IMR-90 (cell line): Measurements from ENCODE around the gene TWIST2. TPM values are rescaled to one million over a fixed set of nuclear protein-coding genes. Genes with fewer than 3 reads are reported as not detected.
A peak's percentile ranks its signal among the peaks of the same experiment; 100 is the strongest.

Experiments
- ATAC-seq: fragments of 200-7000 bp; cut with Tn5 transposase; 2 replicates; pipeline ENCODE4 v1.9.1; 2020; ENCODE audit warnings: low read depth, mild to moderate bottlenecking, moderate library complexity
- BruUV-seq: library from RNA; stranded (reverse); fragments of 400-500 nt; replicated peaks from 2 replicates; lab custom pipeline; 2021; lab: Mats Ljungman, UMichigan
- CTCF ChIA-PET: fragments of 300-600 bp; formaldehyde crosslinking; extraction: SDS; loops from one replicate; lab custom pipeline; 2021; ENCODE audit warnings: antibody characterized with exemption; lab: Yijun Ruan, JAX
- POLR2A ChIA-PET: fragments of 300-600 bp; sonication (Branson Sonifier 250); formaldehyde crosslinking; loops from one replicate; lab custom pipeline; 2022; ENCODE audit warnings: antibody characterized with exemption; ENCODE audit not compliant: unreplicated experiment; lab: Charles Lee
- DNase-seq: peaks from one replicate; pipeline ENCODE4 v3.0.0; 2013
- H2AFZ ChIP-seq: replicated peaks from 2 replicates; pipeline ENCODE3; 2013; ENCODE audit warnings: low read length, mild to moderate bottlenecking; ENCODE audit not compliant: poor library complexity
- H2AK5ac ChIP-seq: 2 replicates; pipeline ENCODE4 v1.6.1; 2013; ENCODE audit warnings: low read depth, low read length, inconsistent platforms
- H2AK9ac ChIP-seq: replicated peaks from 2 replicates; pipeline ENCODE3; 2013; ENCODE audit warnings: mild to moderate bottlenecking, low read depth, low read length, moderate library complexity; ENCODE audit not compliant: poor library complexity
- H2BK120ac ChIP-seq: 2 replicates; pipeline ENCODE4 v1.6.1; 2013; ENCODE audit warnings: low read depth, low read length, inconsistent platforms
- H2BK15ac ChIP-seq: 3 replicates; pipeline ENCODE4 v1.6.1; 2013; ENCODE audit warnings: low read depth, low read length, inconsistent platforms
- H2BK20ac ChIP-seq: 2 replicates; pipeline ENCODE4 v1.6.1; 2013; ENCODE audit warnings: low read depth, mild to moderate bottlenecking, inconsistent platforms, low read length, moderate library complexity
- H2BK5ac ChIP-seq: 2 replicates; pipeline ENCODE4 v1.6.1; 2013; ENCODE audit warnings: mild to moderate bottlenecking, low read depth, low read length, inconsistent platforms; ENCODE audit not compliant: poor library complexity, severe bottlenecking
- H3K14ac ChIP-seq: replicated peaks from 2 replicates; pipeline ENCODE4 v1.6.1; 2013; ENCODE audit warnings: low read depth, low read length, inconsistent platforms
- H3K18ac ChIP-seq: 2 replicates; pipeline ENCODE4 v1.6.1; 2013; ENCODE audit warnings: low read depth, low read length, control low read depth
- H3K23ac ChIP-seq: 2 replicates; pipeline ENCODE4 v1.6.1; 2013; ENCODE audit warnings: low read depth, low read length, inconsistent platforms
- H3K27ac ChIP-seq: 2 replicates; pipeline ENCODE4 v1.5.1; 2013; ENCODE audit warnings: mild to moderate bottlenecking, control low read depth, low read length; ENCODE audit not compliant: insufficient read depth
- H3K27me3 ChIP-seq: 2 replicates; pipeline ENCODE4 v1.6.1; 2013; ENCODE audit warnings: low read length; ENCODE audit not compliant: control insufficient read depth, insufficient read depth
- H3K36me3 ChIP-seq: 2 replicates; pipeline ENCODE4 v1.6.1; 2013; ENCODE audit warnings: low read length, mixed read lengths; ENCODE audit not compliant: control insufficient read depth, insufficient read depth
- H3K4ac ChIP-seq: 2 replicates; pipeline ENCODE4 v1.6.1; 2013; ENCODE audit warnings: low read depth, low read length, inconsistent platforms
- H3K4me1 ChIP-seq: 2 replicates; pipeline ENCODE4 v1.6.1; 2013; ENCODE audit warnings: low read length, mixed read lengths; ENCODE audit not compliant: control insufficient read depth, insufficient read depth
- H3K4me2 ChIP-seq: 2 replicates; pipeline ENCODE4 v1.6.1; 2013; ENCODE audit warnings: low read depth, mild to moderate bottlenecking, control low read depth, low read length, moderate library complexity
- H3K4me3 ChIP-seq: 2 replicates; pipeline ENCODE4 v1.5.1; 2013; ENCODE audit warnings: low read depth, mild to moderate bottlenecking, control low read depth, low read length, moderate library complexity; ENCODE audit not compliant: insufficient read depth
- H3K56ac ChIP-seq: 2 replicates; pipeline ENCODE4 v1.6.1; 2013; ENCODE audit warnings: low read length, inconsistent platforms; ENCODE audit not compliant: insufficient read depth; ENCODE audit errors: extremely low read depth
- H3K79me1 ChIP-seq, 2 experiments: 2 replicates each; pipeline ENCODE4 v1.6.1; 2013; ENCODE audit warnings: low read length in 2 of 2, inconsistent platforms in 1 of 2, low read depth in 1 of 2
- H3K9ac ChIP-seq: 2 replicates; pipeline ENCODE4 v1.6.1; 2013; ENCODE audit warnings: low read depth, low read length, control low read depth
- H3K9me1 ChIP-seq: 2 replicates; pipeline ENCODE4 v1.6.1; 2013; ENCODE audit warnings: low read length, inconsistent platforms; ENCODE audit not compliant: insufficient read depth
- H3K9me3 ChIP-seq: 2 replicates; pipeline ENCODE4 v1.6.1; 2013; ENCODE audit warnings: low read length; ENCODE audit not compliant: control insufficient read depth, insufficient read depth
- H4K20me1 ChIP-seq: 2 replicates; pipeline ENCODE4 v1.6.1; 2013; ENCODE audit warnings: low read length, inconsistent platforms; ENCODE audit not compliant: insufficient read depth
- H4K5ac ChIP-seq: 2 replicates; pipeline ENCODE4 v1.6.1; 2013; ENCODE audit warnings: mild to moderate bottlenecking, low read depth, low read length, control low read depth
- H4K8ac ChIP-seq, 2 experiments: 2 replicates each; pipeline ENCODE4 v1.6.1; 2013; ENCODE audit warnings: low read depth in 2 of 2, low read length in 2 of 2, control low read depth in 1 of 2, inconsistent platforms in 1 of 2
- H4K91ac ChIP-seq: 2 replicates; pipeline ENCODE4 v1.6.1; 2013; ENCODE audit warnings: low read depth, low read length, inconsistent platforms; ENCODE audit not compliant: insufficient read depth
- CHD1 ChIP-seq: IDR thresholded peaks from 2 replicates; pipeline ENCODE4 v1.6.1; 2012; ENCODE audit warnings: low read depth, low read length, improper control_type of control experiment
- CTCF ChIP-seq: conservative IDR thresholded peaks from 2 replicates; pipeline ENCODE4 v1.5.1; 2012; ENCODE audit warnings: mild to moderate bottlenecking, low read depth, low read length, improper control_type of control experiment
- MAFK ChIP-seq: IDR thresholded peaks from 2 replicates; pipeline ENCODE4 v1.6.1; 2012; ENCODE audit warnings: low read depth, low read length, improper control_type of control experiment
- NFE2L2 ChIP-seq: fragments of 150-350 bp; IDR thresholded peaks from 2 replicates; pipeline ENCODE4 v1.6.1; 2016; ENCODE audit warnings: low read depth, mild to moderate bottlenecking, low read length
- RAD21 ChIP-seq: IDR thresholded peaks from 2 replicates; pipeline ENCODE4 v1.6.1; 2012; ENCODE audit warnings: low read length, improper control_type of control experiment
- RCOR1 ChIP-seq: IDR thresholded peaks from 2 replicates; pipeline ENCODE4 v1.6.1; 2012; ENCODE audit warnings: mild to moderate bottlenecking, low read length, improper control_type of control experiment; ENCODE audit not compliant: insufficient replicate concordance
- SMC3 ChIP-seq: fragments of 150-350 bp; IDR thresholded peaks from 2 replicates; pipeline ENCODE4 v1.6.1; 2016; ENCODE audit warnings: low read depth, mild to moderate bottlenecking, antibody characterized with exemption, low read length, moderate library complexity
- WGBS, 2 experiments: methylation state at CpG; one replicate each; pipeline versions ENCODE4 v1.1.5 to v1.1.7; 2013; ENCODE audit warnings: missing lambda C conversion rate in 2 of 2; ENCODE audit not compliant: insufficient read length in 1 of 2; ENCODE audit errors: extremely low coverage in 2 of 2; 5-methylcytosine and 5-hydroxymethylcytosine counted together
- dilution Hi-C: fragments of 300-500 bp; cut with HindIII; formaldehyde crosslinking; loops from one replicate; pipeline ENCODE4 v1.14.3; 2018; ENCODE audit warnings: low sequenced_read_pairs; ENCODE audit not compliant: unreplicated experiment
- in situ Hi-C: fragments of 300-500 bp; cut with MboI; formaldehyde crosslinking; loops from 3 replicates; pipeline ENCODE4 v1.14.3; 2019; ENCODE audit warnings: low sequenced_read_pairs, inconsistent platforms, mixed read lengths
- intact Hi-C: fragments of 100-400 bp; cut with micrococcal nuclease; formaldehyde crosslinking; loops from 2 replicates; pipeline ENCODE4 v1.10.0; 2022
- polyA plus RNA-seq, 3 experiments: library from polyadenylated mRNA; depleted of rRNA; stranded (reverse); fragments of >200 nt; gene quantifications; 2 replicates each; pipeline ENCODE4 v1.2.3, GENCODE V29; 2012; ENCODE audit warnings: low replicate concordance in 1 of 3
- total RNA-seq: library from RNA; depleted of rRNA; stranded (reverse); fragments of >200 nt; gene quantifications from 2 replicates; pipeline ENCODE4 v1.2.3, GENCODE V29; 2012

Gene TWIST2
- total and polyA plus RNA-seq, 2 of the 4 experiments (the other 2 are of a cell fraction) = 9.3 to 33.6 TPM

GRCh38 chr2:238875101-238875470 is 27.2 kb downstream of the TWIST2 start:
- Histone ChIP-seq H2AK9ac (no peak overlapping the region), H3K9me3 (no peaks in the 10 kb centered on the region), H3K4me2 (no peak overlapping the region), H2AFZ (no peak overlapping the region), H3K36me3 (peaks cover 18% of the 10 kb centered on the region), H3K14ac (0 out of 2 replicates have a peak overlapping the region, but pooled peaks have one; percentile 42), H2BK5ac (no peak overlapping the region), H2BK15ac (no peak overlapping the region), H3K9me1 (peaks cover 30% of the 10 kb centered on the region), H4K20me1 (peaks cover 7% of the 10 kb centered on the region), H4K5ac (no peak overlapping the region), H3K23ac (no peak overlapping the region), H3K27me3 (no peaks in the 10 kb centered on the region), H3K18ac (no peak overlapping the region), H3K79me1 (peaks cover 28 to 63% of the 10 kb centered on the region in 2 experiments), H2BK120ac (no peak overlapping the region), H2BK20ac (no peak overlapping the region), H3K4ac (no peak overlapping the region), H4K8ac (no peak overlapping the region), H3K56ac (no peak overlapping the region), H4K91ac (no peak overlapping the region), H3K9ac (no peak overlapping the region), H2AK5ac (no peak overlapping the region), H3K4me1 (peaks cover 6% of the 10 kb centered on the region; the same call in 1 of the 2 replicates), H3K4me3 (no peak overlapping the region), H3K27ac (no peak overlapping the region)
- WGBS, 2 experiments = 90% methylated on average over 2 of the region's 3 CpGs; no CpG with 5 or more reads in 1 of the 2 experiments
- ChIA-PET POLR2A (no interaction called here), CTCF (interaction anchor here (0.6 to 2.5 kb wide), 4 partner anchors 26 to 202 kb away, joined by 3 to 12 read pairs (median 4); partner anchors contain the start of gene TWIST2)
- in situ Hi-C loops (no loop called here), dilution Hi-C loops (no loop called here), intact Hi-C loops (no loop called here)
- peak; percentile 22; the same call in 1 of the 2 replicates for ATAC-seq
- no TSS peak for BruUV-seq
- TF ChIP-seq CTCF (peak; percentile 38), CHD1 (no peak), MAFK (no peak), NFE2L2 (no peak), SMC3 (no peak), RCOR1 (no peak), RAD21 (peak; percentile 40)
- DNase-seq = no peak
